Omental fat pad (tissue), 4 donors: ENCODE data around the gene ITPR2. TPM values are rescaled to one million over a fixed set of nuclear protein-coding genes. Genes with fewer than 3 reads are reported as not detected.

Experiments
- ATAC-seq: fragments of 150-250 bp; one replicate; pipeline ENCODE4 v1.9.1; 2016; ENCODE audit warnings: mild to moderate bottlenecking, moderate library complexity; ENCODE audit not compliant: low FRiP score
- DNase-seq: peaks from one replicate; pipeline ENCODE4 v3.0.0-alpha.2; 2019; ENCODE audit warnings: low spot score
- total RNA-seq, 4 donors: library from RNA; depleted of rRNA; stranded (reverse); fragments of >200 nt; gene quantifications; one replicate each; pipeline ENCODE4 v1.1.0, GENCODE V29; 2016
- TF ChIP-seq, protein P1 (sequence below), 3 donors: fragments of 450-650 bp; IDR thresholded peaks; one replicate each; pipeline ENCODE4 v1.5.1; 2016 to 2017; ENCODE audit warnings: antibody characterized with exemption in 3 of 3, mild to moderate bottlenecking in 3 of 3, moderate library complexity in 2 of 3

Gene ITPR2
- total RNA-seq, 4 donors from 2014 or later = 39.0 to 62.9 (median 47.4) TPM

GRCh38 chr12:26809611-26810285 is 23.2 kb downstream of the ITPR2 start:
- TF ChIP-seq, protein P1, sequence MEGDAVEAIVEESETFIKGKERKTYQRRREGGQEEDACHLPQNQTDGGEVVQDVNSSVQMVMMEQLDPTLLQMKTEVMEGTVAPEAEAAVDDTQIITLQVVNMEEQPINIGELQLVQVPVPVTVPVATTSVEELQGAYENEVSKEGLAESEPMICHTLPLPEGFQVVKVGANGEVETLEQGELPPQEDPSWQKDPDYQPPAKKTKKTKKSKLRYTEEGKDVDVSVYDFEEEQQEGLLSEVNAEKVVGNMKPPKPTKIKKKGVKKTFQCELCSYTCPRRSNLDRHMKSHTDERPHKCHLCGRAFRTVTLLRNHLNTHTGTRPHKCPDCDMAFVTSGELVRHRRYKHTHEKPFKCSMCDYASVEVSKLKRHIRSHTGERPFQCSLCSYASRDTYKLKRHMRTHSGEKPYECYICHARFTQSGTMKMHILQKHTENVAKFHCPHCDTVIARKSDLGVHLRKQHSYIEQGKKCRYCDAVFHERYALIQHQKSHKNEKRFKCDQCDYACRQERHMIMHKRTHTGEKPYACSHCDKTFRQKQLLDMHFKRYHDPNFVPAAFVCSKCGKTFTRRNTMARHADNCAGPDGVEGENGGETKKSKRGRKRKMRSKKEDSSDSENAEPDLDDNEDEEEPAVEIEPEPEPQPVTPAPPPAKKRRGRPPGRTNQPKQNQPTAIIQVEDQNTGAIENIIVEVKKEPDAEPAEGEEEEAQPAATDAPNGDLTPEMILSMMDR (IDR thresholded peaks at IDR 0.05) = no peak
- DNase-seq (no peak), ATAC-seq (no peak)

DNA sequence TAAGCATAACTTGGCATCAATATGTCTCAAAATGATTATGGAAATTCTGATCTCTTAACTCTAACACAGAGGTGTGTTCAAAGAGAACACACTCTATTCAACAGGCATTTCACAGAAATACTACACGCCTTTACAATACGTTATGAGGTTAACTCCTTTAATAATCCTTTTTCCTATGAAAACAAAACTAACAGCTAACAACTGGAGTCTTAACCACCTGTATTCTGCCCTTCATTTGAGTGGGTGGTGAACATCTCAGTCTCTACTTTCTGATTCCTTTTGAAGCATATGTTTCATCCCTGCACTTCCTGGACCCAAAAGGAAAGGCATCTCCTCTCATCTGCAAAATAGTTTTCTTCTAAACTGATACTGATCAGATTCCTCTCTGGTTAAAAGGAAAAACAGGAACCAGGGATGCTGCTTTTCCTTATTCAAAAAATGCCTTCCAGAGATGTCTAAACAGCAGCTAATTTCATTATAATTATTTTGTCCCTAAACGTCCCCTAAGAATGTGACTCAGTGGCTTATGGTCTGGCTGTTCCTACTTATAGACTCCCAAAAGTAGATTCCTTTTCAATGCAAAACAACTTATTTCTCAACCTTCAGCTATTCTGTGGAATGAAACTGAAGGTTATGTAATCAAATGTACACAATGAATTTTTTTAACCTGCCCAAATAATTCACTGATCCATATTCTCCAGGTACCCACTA is 24.1 kb downstream of the ITPR2 start:
- ATAC-seq = no peak
- DNase-seq = no peak
- TF ChIP-seq, protein P1 (IDR thresholded peaks at IDR 0.05) = no peak

GRCh38 chr12:26807292-26807691 is 25.7 kb downstream of the ITPR2 start:
- ATAC-seq (no peak), DNase-seq (no peak)
- TF ChIP-seq, protein P1 (IDR thresholded peaks at IDR 0.05) = no peak

GRCh38 chr12:26806556-26806955 is 26.4 kb downstream of the ITPR2 start:
- ATAC-seq (no peak), DNase-seq (no peak)
- TF ChIP-seq, protein P1 (IDR thresholded peaks at IDR 0.05) = no peak

GRCh38 chr12:26805401-26805971 is 27.5 kb downstream of the ITPR2 start:
- TF ChIP-seq, protein P1 (IDR thresholded peaks at IDR 0.05) = no peak
- ATAC-seq = no peak
- DNase-seq = no peak

GRCh38 chr12:26803552-26803951 is 29.4 kb downstream of the ITPR2 start:
- DNase-seq = no peak
- peak; percentile 50 for ATAC-seq
- TF ChIP-seq, protein P1 (IDR thresholded peaks at IDR 0.05) = no peak
